Measurements from ENCODE around the gene VILL. TPM values are rescaled to one million over a fixed set of nuclear protein-coding genes. Genes with fewer than 3 reads are reported as not detected.

Gene VILL
- total and polyA plus RNA-seq, 2 of the 8 experiments (the other 6 are each of a cell fraction or from before 2014, with no cell fraction given) = 4.1 to 4.2 TPM

GRCh38 chr3:37968813-37969595 is 21.6 kb upstream of the VILL start:
- no peak for TF ChIP-seq CEBPB (IDR thresholded peaks at IDR 0.05; ENCODE audit: low read depth, low read length)
- TF ChIP-seq TAF1 (IDR thresholded peaks at IDR 0.05; ENCODE audit: low read depth, low read length) = no peak
- no peak for TF ChIP-seq GABPA (IDR thresholded peaks at IDR 0.05; ENCODE audit: borderline replicate concordance, insufficient read depth, low read length)
- TF ChIP-seq HDAC2 (IDR thresholded peaks at IDR 0.05; ENCODE audit: borderline replicate concordance in 1 of 2, low read depth in 2 of 2, low read length in 2 of 2) = no peak
- no peak for TF ChIP-seq EZH2 (IDR thresholded peaks at IDR 0.05; ENCODE audit: low read depth, low read length, severe bottlenecking)
- no peak for TF ChIP-seq JUND (IDR thresholded peaks at IDR 0.05; ENCODE audit: low read length)
- TF ChIP-seq POLR2A (IDR thresholded peaks at IDR 0.05; ENCODE audit: control extremely low read depth in 1 of 2, low read depth in 2 of 2, low read length in 2 of 2) = no peak
- no peak for TF ChIP-seq POU5F1 (IDR thresholded peaks at IDR 0.05; ENCODE audit: low read depth, low read length)
- TF ChIP-seq SP4 (IDR thresholded peaks at IDR 0.05; ENCODE audit: low read length) = no peak
- H2BK12ac ChIP-seq (ENCODE audit: low read depth, low read length) = no peak overlapping the region
- no peak overlapping the region for H3K4me3 ChIP-seq (ENCODE audit: extremely low read depth in 1 of 4, insufficient read depth in 2 of 4, low read depth in 3 of 4, low read length in 4 of 4)
- CTCF ChIA-PET (ENCODE audit: partially characterized antibody) = interaction anchor here (0.6 to 5.7 kb wide), 18 partner anchors 7 to 136 kb away, joined by 3 to 32 read pairs (median 8); no protein-coding TSS in a partner anchor
- no peak overlapping the region for H4K91ac ChIP-seq (replicated peaks; ENCODE audit: insufficient read length, low read length)
- no peak overlapping the region for H3K4me2 ChIP-seq (ENCODE audit: insufficient read depth in 1 of 2, low read depth in 2 of 2, low read length in 2 of 2)
- no peaks in the 10 kb centered on the region for H3K27me3 ChIP-seq (replicated peaks in 1 of 4; ENCODE audit: control insufficient read depth in 3 of 4, extremely low read depth in 1 of 4, insufficient read depth in 3 of 4, low read length in 3 of 4)
- no peaks in the 10 kb centered on the region; a peak in 1 of 8 replicates for H3K36me3 ChIP-seq (ENCODE audit: control insufficient read depth in 2 of 4, insufficient read depth in 4 of 4, low read length in 3 of 4)
- H2BK20ac ChIP-seq (ENCODE audit: low read length) = no peak overlapping the region
- no peak overlapping the region for H3K18ac ChIP-seq (ENCODE audit: extremely low read depth, low read length)
- H3K4ac ChIP-seq (replicated peaks; ENCODE audit: insufficient read length, low read depth, low read length) = no peak overlapping the region
- H2AK5ac ChIP-seq (ENCODE audit: low read depth, low read length) = no peak overlapping the region
- H3K56ac ChIP-seq (replicated peaks; ENCODE audit: insufficient read length, low read depth, low read length) = no peak overlapping the region
- POLR2A ChIA-PET (ENCODE audit: partially characterized antibody) = no interaction called here
- 95% methylated on average over 15 of the region's 15 CpGs; no CpG with 5 or more reads in 1 of the 2 experiments for WGBS, 2 experiments (ENCODE audit: extremely low coverage in 1 of 2, insufficient coverage in 1 of 2, insufficient read length in 1 of 2, insufficient replicate concordance in 2 of 2, low coverage in 1 of 2, low lambda C conversion rate in 2 of 2, missing lambda C conversion rate in 1 of 2)
- DNase-seq (ENCODE audit: low read depth in 1 of 2, low spot score in 2 of 2) = no peak
- H4K8ac ChIP-seq (ENCODE audit: extremely low read depth, insufficient read depth, low read length) = no peak overlapping the region
- no peak overlapping the region for H2AFZ ChIP-seq (ENCODE audit: low read length)
- H3K23me2 ChIP-seq (ENCODE audit: low read depth, low read length) = no peaks in the 10 kb centered on the region
- H3K9me3 ChIP-seq (ENCODE audit: insufficient read depth in 2 of 2, low read depth in 1 of 2, low read length in 1 of 2) = no peaks in the 10 kb centered on the region
- H3K14ac ChIP-seq (ENCODE audit: insufficient read length) = no peak overlapping the region
- no peak overlapping the region for H3K23ac ChIP-seq (ENCODE audit: insufficient read length)
- no peak overlapping the region for H2BK15ac ChIP-seq (ENCODE audit: low read length)
- no peaks in the 10 kb centered on the region for H3K79me2 ChIP-seq (ENCODE audit: control insufficient read depth in 1 of 2, insufficient read depth in 2 of 2, low read length in 2 of 2)
- no peak overlapping the region for H3K27ac ChIP-seq (ENCODE audit: low read depth, low read length)
- FAIRE-seq = no peak
- no peak overlapping the region for H4K5ac ChIP-seq (ENCODE audit: insufficient read length, low read depth, low read length)
- H3K9ac ChIP-seq (replicated peaks in 1 of 4; ENCODE audit: extremely low read depth in 1 of 4, low read depth in 3 of 4, low read length in 3 of 4) = no peak overlapping the region
- H3K79me1 ChIP-seq (ENCODE audit: low read depth, low read length) = no peaks in the 10 kb centered on the region
- H2BK120ac ChIP-seq (replicated peaks; ENCODE audit: low read depth, low read length) = no peak overlapping the region
- H3K4me1 ChIP-seq (replicated peaks in 1 of 4; ENCODE audit: control insufficient read depth in 3 of 4, insufficient read depth in 4 of 4, low read length in 3 of 4) = peaks cover 0 to 3% (median 0%) of the 10 kb centered on the region in 4 experiments; a peak in 1 of 7 replicates
- peaks cover 0 to 2% of the 10 kb centered on the region in 2 experiments for H4K20me1 ChIP-seq (replicated peaks in 1 of 2; ENCODE audit: control insufficient read depth in 1 of 2, insufficient read depth in 2 of 2, low read length in 2 of 2)
- no peak overlapping the region for H2BK5ac ChIP-seq (ENCODE audit: low read depth, low read length)
